Mammary epithelial cell (primary cell): ENCODE results near the gene COL6A1.

Experiments used
- EZH2 ChIP-seq: IDR thresholded peaks from 2 replicates; pipeline ENCODE4 v1.6.1; 2012; ENCODE audit warnings: low read length, inconsistent platforms, borderline replicate concordance
- TF ChIP-seq, protein P1 (sequence below), 2 donors: IDR thresholded peaks in 1 of 2; conservative IDR thresholded peaks in 1 of 2; 2 replicates each; pipeline ENCODE4 v1.5.1; 2011 to 2012; ENCODE audit warnings: inconsistent platforms in 2 of 2, low read length in 2 of 2, mild to moderate bottlenecking in 2 of 2, control low read depth in 1 of 2, low read depth in 1 of 2; ENCODE audit not compliant: insufficient read depth in 1 of 2; ENCODE audit errors: extremely low read depth in 1 of 2

DNA sequence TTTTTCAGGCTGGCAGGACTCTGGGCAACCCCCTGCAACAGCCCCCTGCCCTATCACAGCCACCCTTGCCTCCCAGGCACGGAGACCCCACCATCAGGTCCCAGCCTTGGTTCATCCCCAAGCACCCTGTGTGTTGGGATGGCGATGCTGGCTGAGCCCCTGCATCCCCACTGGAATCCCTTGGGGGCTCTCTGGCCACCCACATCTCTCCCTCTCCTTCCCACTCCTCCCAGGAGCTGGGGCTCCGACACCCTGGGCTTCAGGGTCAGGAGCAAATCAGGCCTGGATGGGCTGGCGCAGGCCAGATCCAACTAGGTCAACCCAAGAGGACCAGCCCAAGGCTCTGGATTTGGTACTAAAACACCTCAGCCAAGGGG, 25.9 kb downstream of the COL6A1 start:
- TF ChIP-seq, protein P1, sequence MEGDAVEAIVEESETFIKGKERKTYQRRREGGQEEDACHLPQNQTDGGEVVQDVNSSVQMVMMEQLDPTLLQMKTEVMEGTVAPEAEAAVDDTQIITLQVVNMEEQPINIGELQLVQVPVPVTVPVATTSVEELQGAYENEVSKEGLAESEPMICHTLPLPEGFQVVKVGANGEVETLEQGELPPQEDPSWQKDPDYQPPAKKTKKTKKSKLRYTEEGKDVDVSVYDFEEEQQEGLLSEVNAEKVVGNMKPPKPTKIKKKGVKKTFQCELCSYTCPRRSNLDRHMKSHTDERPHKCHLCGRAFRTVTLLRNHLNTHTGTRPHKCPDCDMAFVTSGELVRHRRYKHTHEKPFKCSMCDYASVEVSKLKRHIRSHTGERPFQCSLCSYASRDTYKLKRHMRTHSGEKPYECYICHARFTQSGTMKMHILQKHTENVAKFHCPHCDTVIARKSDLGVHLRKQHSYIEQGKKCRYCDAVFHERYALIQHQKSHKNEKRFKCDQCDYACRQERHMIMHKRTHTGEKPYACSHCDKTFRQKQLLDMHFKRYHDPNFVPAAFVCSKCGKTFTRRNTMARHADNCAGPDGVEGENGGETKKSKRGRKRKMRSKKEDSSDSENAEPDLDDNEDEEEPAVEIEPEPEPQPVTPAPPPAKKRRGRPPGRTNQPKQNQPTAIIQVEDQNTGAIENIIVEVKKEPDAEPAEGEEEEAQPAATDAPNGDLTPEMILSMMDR (conservative IDR thresholded peaks at IDR 0.05 in 1 of 2, IDR thresholded peaks at IDR 0.05 in 1 of 2; ENCODE audit: extremely low read depth in 1 of 2, insufficient read depth in 1 of 2, low read depth in 1 of 2, low read length in 2 of 2) = no peak
- no peak for TF ChIP-seq EZH2
